Gastroesophageal sphincter (tissue), 4 donors: ENCODE data around the gene SH3RF3. TPM values are rescaled to one million over a fixed set of nuclear protein-coding genes. Genes with fewer than 3 reads are reported as not detected.
A peak's percentile ranks its signal among the peaks of the same experiment; 100 is the strongest.

ENCODE experiments used
- ATAC-seq: fragments of 150-250 bp; one replicate; pipeline ENCODE4 v1.9.1; 2016; ENCODE audit warnings: mild to moderate bottlenecking, moderate library complexity
- H3K27ac ChIP-seq, 4 donors: fragments of 200-600 bp; sonication (generic) in 3 of 4; 1 replicate in 3 of 4; 2 replicates in 1 of 4; pipeline ENCODE4 v1.5.1; 2016 to 2019
- H3K27me3 ChIP-seq: fragments of 200-600 bp; sonication (generic); one replicate; pipeline ENCODE4 v1.5.1; 2019
- H3K36me3 ChIP-seq, 2 donors: fragments of 200-600 bp; sonication (generic); one replicate each; pipeline ENCODE4 v1.5.1; 2019; ENCODE audit warnings: control low read depth in 1 of 2
- H3K4me1 ChIP-seq, 3 donors: fragments of 200-600 bp; sonication (generic); 1 replicate in 2 of 3; 2 replicates in 1 of 3; pipeline ENCODE4 v1.5.1; 2016 to 2019; ENCODE audit warnings: control low read depth in 2 of 3
- H3K4me3 ChIP-seq, 2 donors: fragments of 200-600 bp; sonication (generic); one replicate each; pipeline ENCODE4 v1.5.1; 2019; ENCODE audit warnings: mild to moderate bottlenecking in 1 of 2, moderate library complexity in 1 of 2
- H3K9me3 ChIP-seq, 3 donors: fragments of 200-600 bp; sonication (generic); one replicate each; pipeline ENCODE4 v1.5.1; 2017 to 2019; ENCODE audit warnings: control low read depth in 2 of 3
- EP300 ChIP-seq: sonication (generic); formaldehyde crosslinking; IDR thresholded peaks from one replicate; pipeline ENCODE4 v1.6.1; 2017; ENCODE audit warnings: antibody characterized with exemption, mild to moderate bottlenecking
- POLR2A ChIP-seq, 2 donors: fragments of 450-650 bp; IDR thresholded peaks; one replicate each; pipeline ENCODE4 v1.6.1; 2017; ENCODE audit warnings: antibody characterized with exemption in 2 of 2, mild to moderate bottlenecking in 2 of 2, moderate library complexity in 1 of 2
- POLR2AphosphoS5 ChIP-seq: sonication (generic); formaldehyde crosslinking; IDR thresholded peaks from one replicate; pipeline ENCODE4 v1.6.1; 2017; ENCODE audit warnings: antibody characterized with exemption
- WGBS, 2 donors: methylation state at CpG; one replicate each; pipeline ENCODE4 v1.1.5; 2018; ENCODE audit warnings: low coverage in 1 of 2; 5-methylcytosine and 5-hydroxymethylcytosine counted together
- total RNA-seq, 4 donors: library from RNA; depleted of rRNA; stranded (reverse); fragments of >200 nt; gene quantifications; one replicate each; pipeline ENCODE4 v1.1.0, GENCODE V29; 2016
- TF ChIP-seq, protein P1 (sequence below), 4 experiments: fragments of 200-600 bp in 2 of 4; fragments of 450-650 bp in 2 of 4; sonication (generic) in 1 of 4; IDR thresholded peaks; one replicate each; pipeline ENCODE4 v1.5.1; 2017 to 2019; ENCODE audit warnings: antibody characterized with exemption in 4 of 4, mild to moderate bottlenecking in 2 of 4, moderate library complexity in 2 of 4

SH3RF3 gene
- total RNA-seq, 4 donors from 2014 or later = 10.1 to 15.8 (median 13.2) TPM

GRCh38 chr2:109380502-109381326 lies 251.7 kb downstream of the SH3RF3 start:
- Histone ChIP-seq H3K36me3 (no peaks in the 10 kb centered on the region), H3K9me3 (no peaks in the 10 kb centered on the region), H3K4me3 (no peak overlapping the region), H3K4me1 (peaks cover 0 to 23% (median 12%) of the 10 kb centered on the region in 3 donors), H3K27ac (no peak overlapping the region), H3K27me3 (no peaks in the 10 kb centered on the region)
- TF ChIP-seq POLR2AphosphoS5 = no peak
- no peak for TF ChIP-seq POLR2A (IDR thresholded peaks at IDR 0.05)
- TF ChIP-seq EP300 = no peak
- TF ChIP-seq, protein P1, sequence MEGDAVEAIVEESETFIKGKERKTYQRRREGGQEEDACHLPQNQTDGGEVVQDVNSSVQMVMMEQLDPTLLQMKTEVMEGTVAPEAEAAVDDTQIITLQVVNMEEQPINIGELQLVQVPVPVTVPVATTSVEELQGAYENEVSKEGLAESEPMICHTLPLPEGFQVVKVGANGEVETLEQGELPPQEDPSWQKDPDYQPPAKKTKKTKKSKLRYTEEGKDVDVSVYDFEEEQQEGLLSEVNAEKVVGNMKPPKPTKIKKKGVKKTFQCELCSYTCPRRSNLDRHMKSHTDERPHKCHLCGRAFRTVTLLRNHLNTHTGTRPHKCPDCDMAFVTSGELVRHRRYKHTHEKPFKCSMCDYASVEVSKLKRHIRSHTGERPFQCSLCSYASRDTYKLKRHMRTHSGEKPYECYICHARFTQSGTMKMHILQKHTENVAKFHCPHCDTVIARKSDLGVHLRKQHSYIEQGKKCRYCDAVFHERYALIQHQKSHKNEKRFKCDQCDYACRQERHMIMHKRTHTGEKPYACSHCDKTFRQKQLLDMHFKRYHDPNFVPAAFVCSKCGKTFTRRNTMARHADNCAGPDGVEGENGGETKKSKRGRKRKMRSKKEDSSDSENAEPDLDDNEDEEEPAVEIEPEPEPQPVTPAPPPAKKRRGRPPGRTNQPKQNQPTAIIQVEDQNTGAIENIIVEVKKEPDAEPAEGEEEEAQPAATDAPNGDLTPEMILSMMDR (IDR thresholded peaks at IDR 0.05) = no peak
- no peak for ATAC-seq
- 75 to 100% methylated on average over 2 to 4 of the region's 12 CpGs for WGBS, 2 donors

GRCh38 chr2:109381327-109381820 lies 252.4 kb downstream of the SH3RF3 start:
- TF ChIP-seq POLR2A (IDR thresholded peaks at IDR 0.05) (no peak), EP300 (no peak), POLR2AphosphoS5 (no peak)
- TF ChIP-seq, protein P1 (IDR thresholded peaks at IDR 0.05) = no peak
- Histone ChIP-seq H3K27me3 (no peaks in the 10 kb centered on the region), H3K9me3 (no peaks in the 10 kb centered on the region), H3K36me3 (no peaks in the 10 kb centered on the region), H3K4me3 (no peak overlapping the region), H3K4me1 (peaks cover 0 to 23% (median 12%) of the 10 kb centered on the region in 3 donors), H3K27ac (no peak overlapping the region)
- ATAC-seq = no peak
- 93 to 95% methylated on average over 4 to 13 of the region's 13 CpGs for WGBS, 2 donors

DNA sequence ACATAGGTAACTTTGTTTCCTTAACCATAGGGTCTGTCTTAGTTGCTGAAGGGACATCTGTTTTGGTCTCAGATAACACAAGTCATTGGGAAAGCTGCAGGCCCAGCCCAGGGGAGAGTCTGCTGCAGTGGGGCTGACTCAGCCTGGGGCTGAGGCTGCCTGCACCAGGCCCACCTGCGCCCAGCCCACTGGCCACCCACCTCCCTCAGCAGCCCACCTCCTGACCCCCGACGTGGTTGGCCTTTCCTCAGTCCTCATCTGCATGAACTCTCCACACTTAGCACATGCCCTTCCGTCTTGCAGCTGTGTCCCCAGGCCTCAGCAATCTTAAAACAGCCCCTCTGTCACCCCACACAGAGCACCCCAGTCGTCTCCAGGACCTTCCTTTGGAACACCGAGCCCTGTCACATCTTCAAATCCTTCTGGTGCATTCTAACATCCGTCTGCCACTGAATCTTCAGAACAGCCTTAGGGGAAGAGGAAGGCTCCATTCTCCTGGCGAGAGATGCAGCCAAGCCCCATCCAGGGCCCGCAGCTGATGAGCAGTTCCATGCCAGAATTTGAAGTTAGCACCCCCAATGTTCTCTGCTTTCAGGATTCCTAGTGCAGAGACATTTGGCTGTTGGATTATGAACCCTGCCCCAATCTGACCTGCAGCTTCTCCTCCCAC lies 253.4 kb downstream of the SH3RF3 start:
- H3K36me3 ChIP-seq = no peaks in the 10 kb centered on the region
- H3K27ac ChIP-seq = no peak overlapping the region
- TF ChIP-seq, protein P1 (IDR thresholded peaks at IDR 0.05) = no peak
- TF ChIP-seq POLR2A (IDR thresholded peaks at IDR 0.05) (no peak), POLR2AphosphoS5 (no peak), EP300 (no peak)
- no peaks in the 10 kb centered on the region for H3K27me3 ChIP-seq
- no peak for ATAC-seq
- no peak overlapping the region for H3K4me3 ChIP-seq
- no peaks in the 10 kb centered on the region for H3K9me3 ChIP-seq
- 64 to 90% methylated on average over 2 to 5 of the region's 9 CpGs for WGBS, 2 donors
- peaks cover 0 to 23% (median 12%) of the 10 kb centered on the region in 3 donors for H3K4me1 ChIP-seq

GRCh38 chr2:109382951-109383350 lies 253.9 kb downstream of the SH3RF3 start:
- H3K36me3 ChIP-seq = no peaks in the 10 kb centered on the region
- no peaks in the 10 kb centered on the region for H3K27me3 ChIP-seq
- H3K4me1 ChIP-seq = peaks cover 0 to 23% (median 12%) of the 10 kb centered on the region in 3 donors
- H3K9me3 ChIP-seq = no peaks in the 10 kb centered on the region
- H3K27ac ChIP-seq = no peak overlapping the region
- TF ChIP-seq EP300 (no peak), POLR2AphosphoS5 (peak; percentile 36), POLR2A (IDR thresholded peaks at IDR 0.05) (no peak)
- peak; percentile 68 for ATAC-seq
- H3K4me3 ChIP-seq = no peak overlapping the region
- no CpG with 5 or more reads among the region's 4 CpGs for WGBS, 2 donors

DNA sequence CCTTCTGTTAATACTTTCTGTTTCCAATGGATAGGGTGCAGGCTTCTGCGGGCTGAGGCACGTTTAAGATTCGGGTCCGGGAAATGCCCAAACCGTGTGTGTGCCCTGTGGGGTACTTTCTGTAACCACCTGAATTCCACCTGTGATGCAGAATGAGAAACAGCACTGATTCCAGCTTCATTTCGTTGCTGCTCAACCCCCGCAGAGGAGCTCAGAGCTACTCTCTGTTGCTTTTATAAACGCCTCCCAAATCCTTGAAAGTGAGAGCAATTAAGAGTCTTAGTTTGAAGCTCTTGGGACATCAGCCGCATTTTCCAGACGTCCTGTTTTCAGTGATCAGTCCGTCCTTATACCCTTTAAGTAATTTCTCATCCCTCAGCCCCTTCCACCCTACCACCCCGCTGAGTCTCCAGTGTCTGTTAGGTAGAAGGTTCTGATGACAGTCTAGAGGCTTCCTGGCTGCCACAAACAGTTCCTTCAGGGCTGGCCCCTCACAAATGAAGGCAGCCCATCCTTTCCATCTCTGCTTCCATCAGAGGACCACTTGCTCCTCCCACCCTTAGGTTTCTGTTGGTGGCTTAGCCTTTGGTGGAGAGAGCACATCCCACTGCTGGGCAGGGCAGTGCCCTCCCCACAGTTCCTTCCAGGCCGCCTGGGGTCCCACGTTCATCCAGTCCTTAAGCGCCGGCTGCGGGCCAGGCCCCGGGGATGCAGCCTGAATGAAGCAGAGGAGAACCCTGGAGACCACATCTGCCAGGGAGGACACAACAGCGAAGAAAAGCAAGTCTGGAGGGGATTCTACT lies 254.7 kb downstream of the SH3RF3 start:
- no peak overlapping the region for H3K27ac ChIP-seq
- H3K36me3 ChIP-seq = no peaks in the 10 kb centered on the region
- H3K9me3 ChIP-seq = no peaks in the 10 kb centered on the region
- TF ChIP-seq, protein P1 (IDR thresholded peaks at IDR 0.05) = no peak
- TF ChIP-seq EP300 = no peak
- ATAC-seq = no peak
- H3K4me1 ChIP-seq = peaks cover 0 to 23% (median 12%) of the 10 kb centered on the region in 3 donors
- H3K27me3 ChIP-seq = no peaks in the 10 kb centered on the region
- H3K4me3 ChIP-seq = no peak overlapping the region
- WGBS, 2 donors = 94% methylated on average over 3 to 12 of the region's 19 CpGs
